ENCODE data around the gene IRAK1. TPM values are rescaled to one million over a fixed set of nuclear protein-coding genes. Genes with fewer than 3 reads are reported as not detected.

The IRAK1 gene
- total RNA-seq, 1 donor from 2014 or later = 43.1 TPM

- DNase-seq (ENCODE audit: low spot score) = no peak
Observed at GRCh38 chrX:154020536-154021115, 924 bp upstream of the IRAK1 start.

GRCh38 chrX:154019061-154019621, 561 bp downstream of the IRAK1 start:
- no peak for DNase-seq (ENCODE audit: low spot score)

GRCh38 chrX:154018518-154019060, 1.1 kb downstream of the IRAK1 start:
- no peak for DNase-seq (ENCODE audit: low spot score)

- no peak for DNase-seq (ENCODE audit: low spot score)
Observed at GRCh38 chrX:154017766-154018517, 1.8 kb downstream of the IRAK1 start.

GRCh38 chrX:154016366-154017076, 3.2 kb downstream of the IRAK1 start:
- no peak for DNase-seq (ENCODE audit: low spot score)

GRCh38 chrX:154015581-154016264, 4.0 kb downstream of the IRAK1 start:
- no peak for DNase-seq (ENCODE audit: low spot score)

- no peak for DNase-seq (ENCODE audit: low spot score)
Observed at GRCh38 chrX:154014429-154015380, 5.0 kb downstream of the IRAK1 start.

- no peak for DNase-seq (ENCODE audit: low spot score)
Observed at GRCh38 chrX:154013614-154014360, 5.9 kb downstream of the IRAK1 start.

GRCh38 chrX:154013001-154013421, 6.7 kb downstream of the IRAK1 start:
- no peak for DNase-seq (ENCODE audit: low spot score)

GRCh38 chrX:154012336-154012991, 7.2 kb downstream of the IRAK1 start:
- DNase-seq (ENCODE audit: low spot score) = no peak

GRCh38 chrX:154011376-154012335, 8.0 kb downstream of the IRAK1 start:
- DNase-seq (ENCODE audit: low spot score) = no peak

GRCh38 chrX:154010330-154011087, 9.2 kb downstream of the IRAK1 start:
- no peak for DNase-seq (ENCODE audit: low spot score)

GRCh38 chrX:154008521-154008920, 11.2 kb downstream of the IRAK1 start:
- no peak for DNase-seq (ENCODE audit: low spot score)

GRCh38 chrX:154006947-154007346, 12.8 kb downstream of the IRAK1 start:
- DNase-seq (ENCODE audit: low spot score) = no peak

- no peak for DNase-seq (ENCODE audit: low spot score)
Observed at GRCh38 chrX:154004315-154004714, 15.4 kb downstream of the IRAK1 start.

- no peak for DNase-seq (ENCODE audit: low spot score)
Observed at GRCh38 chrX:154002215-154002719, 17.4 kb downstream of the IRAK1 start.

GRCh38 chrX:154000051-154000450, 19.7 kb downstream of the IRAK1 start:
- no peak for DNase-seq (ENCODE audit: low spot score)
